PC-3 (cell line): ENCODE measurements around the gene NELFE. TPM values are rescaled to one million over a fixed set of nuclear protein-coding genes. Genes with fewer than 3 reads are reported as not detected.
"Not testable (repeated sequence)": the region's sequence is repeated elsewhere in the genome, so short reads cannot be mapped to it uniquely, and the experiment has no call there.

ENCODE experiments used
- ATAC-seq: fragments of 200-7000 bp; cut with Tn5 transposase; 2 replicates; pipeline ENCODE4 v1.9.1; 2020; ENCODE audit warnings: mild to moderate bottlenecking, moderate library complexity
- BruUV-seq: library from RNA; stranded (reverse); fragments of 400-500 nt; replicated peaks from 2 replicates; lab custom pipeline; 2021; lab: Mats Ljungman, UMichigan
- CTCF ChIA-PET: fragments of 300-600 bp; sonication (Branson Sonifier 250); formaldehyde crosslinking; loops from one replicate; lab custom pipeline; 2022; ENCODE audit warnings: antibody characterized with exemption; lab: Charles Lee
- POLR2A ChIA-PET: fragments of 300-600 bp; sonication (Branson Sonifier 250); formaldehyde crosslinking; loops from one replicate; lab custom pipeline; 2022; ENCODE audit warnings: antibody characterized with exemption; ENCODE audit not compliant: unreplicated experiment; lab: Charles Lee
- DNase-seq: peaks from one replicate; pipeline ENCODE4 v3.0.0-alpha.2; 2015
- H2AFZ ChIP-seq: fragments of 300-600 bp; sonication (generic); 2 replicates; pipeline ENCODE4 v1.6.0; 2016; ENCODE audit warnings: antibody characterized with exemption, low read length
- H3F3A ChIP-seq: fragments of 300-600 bp; sonication (generic); one replicate; pipeline ENCODE4 v1.6.0; 2017; ENCODE audit warnings: antibody characterized with exemption, low read length, control low read depth, mild to moderate bottlenecking; ENCODE audit not compliant: unreplicated experiment
- H3K27ac ChIP-seq: fragments of 300-600 bp; sonication (generic); 2 replicates; pipeline ENCODE4 v1.5.1; 2016; ENCODE audit warnings: mild to moderate bottlenecking, low read length
- H3K27me3 ChIP-seq: fragments of 300-600 bp; sonication (generic); 2 replicates; pipeline ENCODE4 v1.6.1; 2016; ENCODE audit warnings: low read length, mixed read lengths
- H3K36me3 ChIP-seq: fragments of 300-600 bp; sonication (generic); 2 replicates; pipeline ENCODE4 v1.6.1; 2016; ENCODE audit warnings: low read depth, mixed run types, low read length, mixed read lengths
- H3K4me1 ChIP-seq: fragments of 300-600 bp; sonication (generic); 2 replicates; pipeline ENCODE4 v1.5.1; 2016; ENCODE audit warnings: low read length; ENCODE audit not compliant: insufficient read depth
- H3K4me2 ChIP-seq: fragments of 300-600 bp; sonication (generic); 2 replicates; pipeline ENCODE4 v1.6.0; 2016; ENCODE audit warnings: low read length
- H3K4me3 ChIP-seq: fragments of 300-600 bp; sonication (generic); 2 replicates; pipeline ENCODE4 v1.5.1; 2016; ENCODE audit warnings: mild to moderate bottlenecking, low read length, mixed read lengths
- H3K79me2 ChIP-seq: fragments of 300-600 bp; sonication (generic); 2 replicates; pipeline ENCODE4 v1.6.1; 2017; ENCODE audit warnings: low read length, mixed read lengths
- H3K9ac ChIP-seq: fragments of 300-600 bp; sonication (generic); 2 replicates; pipeline ENCODE4 v1.6.0; 2016; ENCODE audit warnings: mild to moderate bottlenecking, low read length
- H3K9me2 ChIP-seq: fragments of 300-600 bp; sonication (generic); replicated peaks from 2 replicates; pipeline ENCODE4 v1.6.1; 2016; ENCODE audit warnings: mixed run types, low read length, mixed read lengths
- H3K9me3 ChIP-seq: fragments of 300-600 bp; sonication (generic); 2 replicates; pipeline ENCODE4 v1.6.1; 2016; ENCODE audit warnings: low read length, mixed read lengths
- H4K20me1 ChIP-seq: fragments of 300-600 bp; sonication (generic); 2 replicates; pipeline ENCODE4 v1.6.1; 2016; ENCODE audit warnings: low read length, mixed read lengths
- CTCF ChIP-seq: fragments of 300-600 bp; sonication (generic); conservative IDR thresholded peaks from 2 replicates; pipeline ENCODE4 v1.5.1; 2017; ENCODE audit warnings: antibody characterized with exemption, low read depth, mild to moderate bottlenecking, low read length
- EZH2 ChIP-seq: fragments of 300-600 bp; sonication (generic); IDR thresholded peaks from one replicate; pipeline ENCODE4 v1.6.1; 2017; ENCODE audit warnings: antibody characterized with exemption, mild to moderate bottlenecking, low read length; ENCODE audit not compliant: unreplicated experiment
- EZH2phosphoT487 ChIP-seq: fragments of 300-600 bp; sonication (generic); IDR thresholded peaks from 2 replicates; pipeline ENCODE4 v1.6.1; 2018; ENCODE audit warnings: mild to moderate bottlenecking, antibody characterized with exemption, low read length, borderline replicate concordance
- intact Hi-C: fragments of 100-400 bp; cut with micrococcal nuclease; formaldehyde crosslinking; loops from 2 replicates; pipeline ENCODE4 v1.9.0; 2023
- total RNA-seq: library from RNA; depleted of rRNA; stranded (reverse); fragments of >200 nt; gene quantifications from 2 replicates; pipeline ENCODE4 v1.2.3, GENCODE V29; 2014

Gene NELFE
- total RNA-seq, 1 experiment from 2014 or later: 132 TPM

- H4K20me1 ChIP-seq, H3K27ac ChIP-seq, H3K9me2 ChIP-seq, H3K27me3 ChIP-seq, H3K36me3 ChIP-seq, ATAC-seq, H3K9ac ChIP-seq, H3K9me3 ChIP-seq, H3F3A ChIP-seq, H3K4me2 ChIP-seq, CTCF ChIA-PET, H2AFZ ChIP-seq, DNase-seq, H3K4me3 ChIP-seq, BruUV-seq, POLR2A ChIA-PET: not testable (repeated sequence)
- Histone ChIP-seq H3K4me1 (peaks cover 10% of the 10 kb centered on the region), H3K79me2 (peaks cover 29% of the 10 kb centered on the region)
- intact Hi-C loops: loop anchor here (10.0 kb wide), 1 partner anchor 109 kb away; no protein-coding TSS in a partner anchor
These were observed 17.3 kb upstream of the NELFE start for GRCh38 chr6:31976065-31976464.

- peaks cover 11% of the 10 kb centered on the region for H3K36me3 ChIP-seq
- no peaks in the 10 kb centered on the region for H3K9me2 ChIP-seq
- H2AFZ ChIP-seq: peak overlapping the region; percentile 87
- H3F3A ChIP-seq: no peaks in the 10 kb centered on the region
- ChIA-PET CTCF (interaction anchor here (0.6 kb wide), 1 partner anchor 272 kb away, joined by 3 read pairs; no protein-coding TSS in a partner anchor), POLR2A (no interaction called here)
- H3K27me3 ChIP-seq: no peaks in the 10 kb centered on the region
- TSS peak; percentile 75 for BruUV-seq
- H3K9ac ChIP-seq: peak overlapping the region; percentile 90
- H4K20me1 ChIP-seq: no peaks in the 10 kb centered on the region
- TF ChIP-seq EZH2: no peak
- no peak for TF ChIP-seq CTCF
- TF ChIP-seq EZH2phosphoT487: no peak
- intact Hi-C loops: loop anchor here (10.0 kb wide), 1 partner anchor 112 kb away; no protein-coding TSS in a partner anchor
- no peaks in the 10 kb centered on the region for H3K9me3 ChIP-seq
- H3K79me2 ChIP-seq: peaks cover 44% of the 10 kb centered on the region
- ATAC-seq (no peak), DNase-seq (no peak)
- H3K4me2 ChIP-seq: peak overlapping the region; percentile 94
- H3K4me3 ChIP-seq: peak overlapping the region; percentile 89
- H3K4me1 ChIP-seq: peaks cover 23% of the 10 kb centered on the region
- H3K27ac ChIP-seq: peak overlapping the region; percentile 86
These were observed 14.1 kb upstream of the NELFE start for GRCh38 chr6:31972709-31973350.

- TF ChIP-seq CTCF: no peak
- no peak for TF ChIP-seq EZH2
- TF ChIP-seq EZH2phosphoT487: no peak
- BruUV-seq: no TSS peak
- intact Hi-C loops: loop anchor here (10.0 kb wide), 1 partner anchor 113 kb away; no protein-coding TSS in a partner anchor
- Histone ChIP-seq H3K4me1 (peaks cover 23% of the 10 kb centered on the region), H3K4me3 (peak within 1 kb of the TSS; percentile 89), H3K9ac (peak within 1 kb of the TSS; percentile 90), H3K27me3 (no peaks in the 10 kb centered on the region), H3K4me2 (peak within 1 kb of the TSS; percentile 94), H4K20me1 (no peaks in the 10 kb centered on the region), H3F3A (no peaks in the 10 kb centered on the region), H3K9me2 (no peaks in the 10 kb centered on the region), H3K79me2 (peaks cover 44% of the 10 kb centered on the region), H2AFZ (peak within 1 kb of the TSS; percentile 87), H3K27ac (peak within 1 kb of the TSS; percentile 86), H3K36me3 (peaks cover 18% of the 10 kb centered on the region), H3K9me3 (no peaks in the 10 kb centered on the region)
- ChIA-PET POLR2A (interaction anchor here (0.6 to 1.0 kb wide), 2 partner anchors 75 to 165 kb away, joined by 3 read pairs; partner anchors contain the start of gene LSM2), CTCF (interaction anchor here (0.6 kb wide), 1 partner anchor 273 kb away, joined by 3 read pairs; no protein-coding TSS in a partner anchor)
- ATAC-seq (peak; percentile 89), DNase-seq (peak; percentile 98)
These were observed 13.4 kb upstream of the NELFE start, which contains the start of gene DXO for GRCh38 chr6:31971993-31972708. Gene DXO, minus strand, starts transcription at chr6:31972138. Its CDS starts 463 bp downstream, at chr6:31971675.
